Psoas muscle (tissue), 8 donors: ENCODE results near the gene KCNA3. TPM values are rescaled to one million over a fixed set of nuclear protein-coding genes. Genes with fewer than 3 reads are reported as not detected.

Source experiments
- ATAC-seq, 4 donors: fragments of 200-7000 bp; cut with Tn5 transposase; one replicate each; pipeline ENCODE4 v1.9.1; 2020; ENCODE audit warnings: moderate library complexity in 3 of 4, mild to moderate bottlenecking in 2 of 4
- DNase-seq, 2 donors: peaks; one replicate each; pipeline ENCODE4 v3.0.0-alpha.2; 2020
- H3K27ac ChIP-seq: fragments of 200-600 bp; one replicate; pipeline ENCODE4 v1.8.0; 2022
- H3K27me3 ChIP-seq, 3 donors: fragments of 200-600 bp in 1 of 3; one replicate each; pipeline versions ENCODE4 v1.6.1 to v1.8.0; 2013 to 2022; ENCODE audit warnings: low read length in 2 of 3, mild to moderate bottlenecking in 2 of 3, moderate library complexity in 1 of 3; ENCODE audit not compliant: insufficient read depth in 3 of 3
- H3K36me3 ChIP-seq, 2 donors: fragments of 200-600 bp in 1 of 2; one replicate each; pipeline versions ENCODE4 v1.6.1 to v1.8.0; 2013 to 2022; ENCODE audit warnings: low read depth in 1 of 2, mild to moderate bottlenecking in 1 of 2, moderate library complexity in 1 of 2; ENCODE audit not compliant: insufficient read depth in 1 of 2
- H3K4me1 ChIP-seq: fragments of 200-600 bp; one replicate; pipeline ENCODE4 v1.8.0; 2022
- H3K4me3 ChIP-seq: fragments of 200-600 bp; one replicate; pipeline ENCODE4 v1.8.0; 2022; ENCODE audit warnings: mild to moderate bottlenecking
- H3K9me3 ChIP-seq: fragments of 200-600 bp; one replicate; pipeline ENCODE4 v1.8.0; 2022
- WGBS, 3 donors: extraction: QIAGEN DNeasy Blood & Tissue Kit; methylation state at CpG; one replicate each; pipeline versions ENCODE4 v1.1.6 to v1.1.7; 2013; 5-methylcytosine and 5-hydroxymethylcytosine counted together
- intact Hi-C, 2 donors: fragments of 100-400 bp; cut with DNase I; formaldehyde crosslinking; loops; one replicate each; pipeline versions ENCODE4 v1.11.0 to v1.14.2; 2022
- polyA plus RNA-seq, 3 donors: library from polyadenylated mRNA; stranded (reverse); fragments of 200-250 nt; gene quantifications; one replicate each; pipeline ENCODE4 v1.2.3, GENCODE V29; 2013
- total RNA-seq, 4 donors: library from RNA; stranded (reverse); fragmentation: NEBNext Ultra II Directional in 2 of 4; extraction: Animal tissue kit (Norgen Biotek cat#: 25700) in 2 of 4; gene quantifications; one replicate each; pipeline versions ENCODE4 v1.2.1 to v1.2.4, GENCODE V29; 2021 to 2023
- TF ChIP-seq, protein P1 (sequence below): fragments of 200-600 bp; IDR thresholded peaks from one replicate; pipeline ENCODE4 v1.8.0; 2022; ENCODE audit warnings: antibody characterized with exemption
- donor health status: healthy with polysubstance abuse.
- donor health status: DM: no; HTN: no; CAD: no; lungs with moderate emphysema.
- donor health status: Bipolar disorder and iron deficiency.
- donor health status: healthy.
- donor health status: DM: yes; HTN: yes; CAD: no.
- donor health status: DM: no; HTN: no; CAD: no.
- donor health status: DM: no; HTN: no; CAD: no.
- donor health status: DM: yes; HTN: yes; CAD: no.

Gene KCNA3
- total and polyA plus RNA-seq, 7 donors, result 0.08 to 0.56 (median 0.16) TPM; not detected in 4

DNA sequence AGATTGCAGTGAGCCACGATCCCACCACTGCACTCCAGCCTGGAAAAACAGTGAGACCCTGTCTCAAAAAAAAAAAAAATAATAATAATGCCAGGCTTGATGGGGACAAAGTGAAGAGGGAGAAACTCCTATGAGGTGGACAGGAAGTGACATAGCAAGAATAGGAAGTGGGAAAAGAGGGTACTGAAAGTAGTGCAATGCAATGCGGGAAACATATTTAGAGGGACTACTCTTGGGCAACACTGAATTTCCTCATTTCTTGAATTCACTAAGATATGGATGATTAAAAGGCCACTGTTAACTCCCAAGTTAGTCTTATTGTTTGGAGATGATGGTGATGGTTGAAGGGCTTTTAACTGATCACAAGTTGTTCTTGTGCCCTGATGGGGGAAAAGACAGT, 47.0 kb downstream of the KCNA3 start:
- DNase-seq, result no peak
- intact Hi-C loops, result no loop called here
- no peak for ATAC-seq
- Histone ChIP-seq H3K36me3 (no peaks in the 10 kb centered on the region), H3K27me3 (no peaks in the 10 kb centered on the region), H3K4me3 (no peak overlapping the region), H3K4me1 (no peaks in the 10 kb centered on the region), H3K27ac (no peak overlapping the region), H3K9me3 (no peaks in the 10 kb centered on the region)
- WGBS, 3 donors, result 59 to 98% (median 94%) methylated on average over 2 of the region's 2 CpGs
- TF ChIP-seq, protein P1, sequence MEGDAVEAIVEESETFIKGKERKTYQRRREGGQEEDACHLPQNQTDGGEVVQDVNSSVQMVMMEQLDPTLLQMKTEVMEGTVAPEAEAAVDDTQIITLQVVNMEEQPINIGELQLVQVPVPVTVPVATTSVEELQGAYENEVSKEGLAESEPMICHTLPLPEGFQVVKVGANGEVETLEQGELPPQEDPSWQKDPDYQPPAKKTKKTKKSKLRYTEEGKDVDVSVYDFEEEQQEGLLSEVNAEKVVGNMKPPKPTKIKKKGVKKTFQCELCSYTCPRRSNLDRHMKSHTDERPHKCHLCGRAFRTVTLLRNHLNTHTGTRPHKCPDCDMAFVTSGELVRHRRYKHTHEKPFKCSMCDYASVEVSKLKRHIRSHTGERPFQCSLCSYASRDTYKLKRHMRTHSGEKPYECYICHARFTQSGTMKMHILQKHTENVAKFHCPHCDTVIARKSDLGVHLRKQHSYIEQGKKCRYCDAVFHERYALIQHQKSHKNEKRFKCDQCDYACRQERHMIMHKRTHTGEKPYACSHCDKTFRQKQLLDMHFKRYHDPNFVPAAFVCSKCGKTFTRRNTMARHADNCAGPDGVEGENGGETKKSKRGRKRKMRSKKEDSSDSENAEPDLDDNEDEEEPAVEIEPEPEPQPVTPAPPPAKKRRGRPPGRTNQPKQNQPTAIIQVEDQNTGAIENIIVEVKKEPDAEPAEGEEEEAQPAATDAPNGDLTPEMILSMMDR, result no peak

- H3K36me3 ChIP-seq, result no peaks in the 10 kb centered on the region
- H3K4me1 ChIP-seq, result no peaks in the 10 kb centered on the region
- TF ChIP-seq, protein P1, result no peak
- intact Hi-C loops, result no loop called here
- no peak overlapping the region for H3K4me3 ChIP-seq
- no peak for DNase-seq
- WGBS, 3 donors, result 71 to 78% (median 72%) methylated on average over 7 of the region's 7 CpGs
- no peak overlapping the region for H3K27ac ChIP-seq
- no peaks in the 10 kb centered on the region for H3K9me3 ChIP-seq
- H3K27me3 ChIP-seq, result no peaks in the 10 kb centered on the region
- ATAC-seq, result no peak
Observed at GRCh38 chr1:110626889-110627288, 47.9 kb downstream of the KCNA3 start.

Other genes with a start within 250 kb of the KCNA3 start
- gene PROK1, start 223.8 kb downstream of the KCNA3 start, total RNA-seq, result under 1 TPM in 3 of 4 donors, not detected in 1; 0.15 to 0.21 (median 0.16) TPM
- gene PROK1, start 223.8 kb downstream of the KCNA3 start, polyA plus RNA-seq, result 10 to 100 TPM in 1 of 3 donors, under 1 TPM in 2; 0.23 to 15.0 (median 0.68) TPM
- gene KCNA10, start 155.8 kb downstream of the KCNA3 start, total RNA-seq, result not detected
- gene KCNA10, start 155.8 kb downstream of the KCNA3 start, polyA plus RNA-seq, result not detected
- gene KCNA2, start 68.6 kb downstream of the KCNA3 start, total RNA-seq, result 1 to 10 TPM in 1 of 4 donors, under 1 TPM in 3; 0.05 to 1.1 (median 0.64) TPM
- gene KCNA2, start 68.6 kb downstream of the KCNA3 start, polyA plus RNA-seq, result under 1 TPM; 0.06 to 0.43 (median 0.14) TPM
- 10 to 100 TPM in 1 of 4 donors, 1 to 10 TPM in 3; 4.4 to 10.2 (median 6.4) TPM for gene CD53, start 198.2 kb upstream of the KCNA3 start, total RNA-seq
- 1 to 10 TPM; 1.5 to 6.5 (median 2.1) TPM for gene CD53, start 198.2 kb upstream of the KCNA3 start, polyA plus RNA-seq